A673 (cell line): ENCODE data around the gene S100B. TPM values are rescaled to one million over a fixed set of nuclear protein-coding genes. Genes with fewer than 3 reads are reported as not detected.

Experiments used
- BruUV-seq: library from RNA; stranded (reverse); fragments of 400-500 nt; replicated peaks from 2 replicates; lab custom pipeline; 2021; lab: Mats Ljungman, UMichigan
- CTCF ChIA-PET: fragments of 300-600 bp; sonication (Branson Sonifier 250); formaldehyde crosslinking; loops from one replicate; lab custom pipeline; 2022; ENCODE audit warnings: antibody characterized with exemption; lab: Charles Lee
- POLR2A ChIA-PET: fragments of 300-600 bp; sonication (Branson Sonifier 250); formaldehyde crosslinking; loops from one replicate; lab custom pipeline; 2022; ENCODE audit warnings: antibody characterized with exemption; ENCODE audit not compliant: low non-redundant PET; lab: Charles Lee
- DNase-seq: peaks from one replicate; pipeline ENCODE4 v3.0.0-alpha.2; 2015; ENCODE audit warnings: low spot score
- H3K27ac ChIP-seq: fragments of 200-600 bp; sonication (generic); 2 replicates; pipeline ENCODE4 v1.5.1; 2016; ENCODE audit warnings: mixed run types, low read depth, mild to moderate bottlenecking, mixed read lengths, antibody characterized with exemption, low read length; ENCODE audit not compliant: poor library complexity, severe bottlenecking
- H3K27me3 ChIP-seq: fragments of 200-600 bp; sonication (generic); replicated peaks from 2 replicates; pipeline ENCODE4 v1.6.1; 2017; ENCODE audit warnings: mixed run types, low read depth, mild to moderate bottlenecking, mixed read lengths, antibody characterized with exemption, low read length; ENCODE audit not compliant: insufficient read depth, poor library complexity
- H3K36me3 ChIP-seq: fragments of 200-600 bp; sonication (generic); 2 replicates; pipeline ENCODE4 v1.6.1; 2016; ENCODE audit warnings: mixed run types, mild to moderate bottlenecking, mixed read lengths, antibody characterized with exemption, low read length; ENCODE audit not compliant: insufficient read depth, poor library complexity, severe bottlenecking
- H3K4me1 ChIP-seq: fragments of 200-600 bp; sonication (generic); 2 replicates; pipeline ENCODE4 v1.6.1; 2017; ENCODE audit warnings: mixed run types, mild to moderate bottlenecking, mixed read lengths, antibody characterized with exemption, low read length; ENCODE audit not compliant: insufficient read depth, poor library complexity, severe bottlenecking
- H3K4me3 ChIP-seq: fragments of 200-600 bp; sonication (generic); 2 replicates; pipeline ENCODE4 v1.5.1; 2016; ENCODE audit warnings: low read depth, mixed run types, mild to moderate bottlenecking, mixed read lengths, low read length; ENCODE audit not compliant: poor library complexity, severe bottlenecking
- H3K9me3 ChIP-seq: fragments of 200-600 bp; sonication (generic); 2 replicates; pipeline ENCODE4 v1.6.1; 2016; ENCODE audit warnings: mixed run types, low read depth, mild to moderate bottlenecking, mixed read lengths, antibody characterized with exemption, low read length; ENCODE audit not compliant: poor library complexity, severe bottlenecking
- EZH2 ChIP-seq: fragments of 200-600 bp; sonication (generic); IDR thresholded peaks from 2 replicates; pipeline ENCODE4 v1.6.1; 2017; ENCODE audit warnings: borderline replicate concordance, low read depth, mild to moderate bottlenecking, mixed read lengths, antibody characterized with exemption, low read length; ENCODE audit not compliant: poor library complexity, severe bottlenecking
- intact Hi-C: fragments of 100-400 bp; cut with micrococcal nuclease; formaldehyde crosslinking; loops from one replicate; pipeline ENCODE4 v1.10.0; 2022; ENCODE audit not compliant: unreplicated experiment
- total RNA-seq: library from RNA; stranded (reverse); gene quantifications from 2 replicates; pipeline ENCODE4 v1.2.3, GENCODE V29; 2021
- TF ChIP-seq, protein P1 (sequence below): fragments of 300-800, 200-600 bp; sonication (generic); conservative IDR thresholded peaks from 2 replicates; pipeline ENCODE4 v1.5.1; 2017; ENCODE audit warnings: low read depth, mild to moderate bottlenecking, antibody characterized with exemption, low read length, moderate library complexity, mixed read lengths

The S100B gene
- total RNA-seq, 1 experiment from 2014 or later: not detected

DNA sequence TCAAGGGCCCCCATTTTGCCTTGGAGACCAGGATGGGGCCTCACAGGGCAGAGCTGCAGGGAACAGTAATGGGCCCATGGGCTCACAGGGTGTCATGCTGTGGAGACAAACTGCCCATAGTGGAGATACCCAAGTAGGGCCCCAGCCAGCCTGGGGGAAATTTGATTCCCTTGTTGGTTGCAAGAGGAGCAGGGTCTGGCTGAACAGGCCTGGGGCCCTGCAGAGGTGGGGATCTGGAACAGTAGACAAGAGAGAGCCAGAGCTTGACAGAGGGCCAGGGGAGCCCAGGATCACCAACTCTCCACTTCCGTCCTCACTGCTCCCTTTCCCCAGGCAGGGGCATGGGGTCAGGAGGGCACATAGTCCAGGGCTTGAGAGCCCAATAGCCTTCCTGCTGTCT lies 8.7 kb downstream of the S100B start:
- H3K27ac ChIP-seq: no peak overlapping the region
- DNase-seq: no peak
- CTCF ChIA-PET: no interaction called here
- peaks cover 9% of the 10 kb centered on the region for H3K9me3 ChIP-seq
- BruUV-seq: no TSS peak
- intact Hi-C loops: no loop called here
- H3K4me1 ChIP-seq: no peaks in the 10 kb centered on the region
- H3K27me3 ChIP-seq: no peaks in the 10 kb centered on the region
- no peak for TF ChIP-seq EZH2
- TF ChIP-seq, protein P1, sequence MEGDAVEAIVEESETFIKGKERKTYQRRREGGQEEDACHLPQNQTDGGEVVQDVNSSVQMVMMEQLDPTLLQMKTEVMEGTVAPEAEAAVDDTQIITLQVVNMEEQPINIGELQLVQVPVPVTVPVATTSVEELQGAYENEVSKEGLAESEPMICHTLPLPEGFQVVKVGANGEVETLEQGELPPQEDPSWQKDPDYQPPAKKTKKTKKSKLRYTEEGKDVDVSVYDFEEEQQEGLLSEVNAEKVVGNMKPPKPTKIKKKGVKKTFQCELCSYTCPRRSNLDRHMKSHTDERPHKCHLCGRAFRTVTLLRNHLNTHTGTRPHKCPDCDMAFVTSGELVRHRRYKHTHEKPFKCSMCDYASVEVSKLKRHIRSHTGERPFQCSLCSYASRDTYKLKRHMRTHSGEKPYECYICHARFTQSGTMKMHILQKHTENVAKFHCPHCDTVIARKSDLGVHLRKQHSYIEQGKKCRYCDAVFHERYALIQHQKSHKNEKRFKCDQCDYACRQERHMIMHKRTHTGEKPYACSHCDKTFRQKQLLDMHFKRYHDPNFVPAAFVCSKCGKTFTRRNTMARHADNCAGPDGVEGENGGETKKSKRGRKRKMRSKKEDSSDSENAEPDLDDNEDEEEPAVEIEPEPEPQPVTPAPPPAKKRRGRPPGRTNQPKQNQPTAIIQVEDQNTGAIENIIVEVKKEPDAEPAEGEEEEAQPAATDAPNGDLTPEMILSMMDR: no peak
- no peaks in the 10 kb centered on the region for H3K36me3 ChIP-seq
- POLR2A ChIA-PET: no interaction called here
- no peak overlapping the region for H3K4me3 ChIP-seq

DNA sequence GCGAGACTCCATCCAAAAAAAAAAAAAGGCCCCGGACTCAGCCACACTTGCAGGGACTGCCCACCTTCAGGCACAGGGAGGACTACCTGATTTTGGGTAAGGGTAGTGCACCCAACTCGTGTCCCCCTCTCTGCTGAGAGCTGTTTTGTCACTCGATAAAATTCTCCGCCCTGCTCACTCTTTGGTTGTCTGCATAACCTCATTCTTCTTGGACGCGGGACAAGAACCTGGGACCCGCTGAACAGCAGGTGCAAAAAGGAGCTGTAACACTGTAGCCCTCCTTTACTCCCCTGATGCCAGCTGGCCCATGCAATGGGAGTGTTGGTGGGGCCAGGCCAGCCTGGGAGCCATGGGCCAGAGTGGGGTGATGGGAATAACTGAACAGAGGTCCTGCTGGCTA lies 10.6 kb downstream of the S100B start:
- no peaks in the 10 kb centered on the region for H3K36me3 ChIP-seq
- CTCF ChIA-PET: no interaction called here
- no peaks in the 10 kb centered on the region for H3K27me3 ChIP-seq
- POLR2A ChIA-PET: no interaction called here
- intact Hi-C loops: no loop called here
- no peak overlapping the region for H3K27ac ChIP-seq
- no peaks in the 10 kb centered on the region for H3K4me1 ChIP-seq
- H3K9me3 ChIP-seq: peaks cover 9% of the 10 kb centered on the region
- DNase-seq: no peak
- TF ChIP-seq, protein P1: no peak
- no peak for TF ChIP-seq EZH2
- no peak overlapping the region for H3K4me3 ChIP-seq
- no TSS peak for BruUV-seq

DNA sequence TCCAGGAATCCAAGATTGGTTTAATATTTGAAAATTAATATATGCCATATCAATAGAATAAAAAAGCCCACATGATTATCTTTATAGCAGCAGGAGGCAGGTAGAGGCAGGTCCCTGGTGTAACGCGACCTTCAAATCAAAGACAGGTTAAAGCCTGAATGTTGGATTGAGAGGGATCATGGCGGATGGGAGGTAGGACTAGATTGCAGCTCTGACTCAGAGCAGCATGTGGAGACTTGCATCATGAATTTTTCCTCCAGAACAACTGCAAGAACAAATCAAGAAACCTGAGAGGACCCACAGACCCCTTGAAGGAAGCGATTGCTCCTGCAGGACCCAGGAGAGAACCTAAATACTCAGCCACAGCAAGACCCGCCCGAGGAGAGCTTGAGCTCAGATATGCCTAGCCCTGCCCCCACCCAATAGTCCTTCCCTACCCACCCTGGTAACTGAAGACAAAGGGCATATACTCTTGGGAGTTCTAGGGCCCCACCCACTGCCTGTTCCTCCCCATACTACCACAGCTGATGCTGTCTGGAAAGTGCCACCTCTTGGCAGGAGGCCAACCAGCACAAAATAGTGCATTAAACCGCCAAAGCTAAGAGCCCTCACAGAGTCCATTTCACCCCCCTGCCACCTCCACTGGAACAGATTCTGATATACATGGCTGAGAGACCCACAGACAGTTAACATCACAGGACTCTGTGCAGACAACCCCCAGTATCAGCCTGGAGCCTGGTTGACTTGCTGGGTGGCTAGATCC lies 19.5 kb downstream of the S100B start:
- no peaks in the 10 kb centered on the region for H3K36me3 ChIP-seq
- TF ChIP-seq, protein P1: no peak
- no peak for TF ChIP-seq EZH2
- POLR2A ChIA-PET: no interaction called here
- intact Hi-C loops: no loop called here
- peak; percentile 15 for DNase-seq
- H3K4me1 ChIP-seq: no peaks in the 10 kb centered on the region
- H3K9me3 ChIP-seq: peaks cover 28% of the 10 kb centered on the region
- no peaks in the 10 kb centered on the region for H3K27me3 ChIP-seq
- BruUV-seq: no TSS peak
- H3K27ac ChIP-seq: no peak overlapping the region
- CTCF ChIA-PET: no interaction called here
- no peak overlapping the region for H3K4me3 ChIP-seq
